MM.1S (cell line): Measurements from ENCODE around the gene PIEZO2.
A peak's percentile ranks its signal among the peaks of the same experiment; 100 is the strongest.

Experiments used
- DNase-seq: peaks from one replicate; pipeline ENCODE4 v3.0.0-alpha.2; 2015
- H2AFZ ChIP-seq: fragments of 300-600 bp; sonication (generic); 2 replicates; pipeline ENCODE4 v1.6.0; 2016; ENCODE audit warnings: antibody characterized with exemption, low read length
- H3F3A ChIP-seq: fragments of 300-600 bp; sonication (generic); 2 replicates; pipeline ENCODE4 v1.6.1; 2016; ENCODE audit warnings: mild to moderate bottlenecking, antibody characterized with exemption, low read length, moderate library complexity, mixed read lengths; ENCODE audit not compliant: insufficient read depth
- H3K27ac ChIP-seq: fragments of 300-600 bp; sonication (generic); 2 replicates; pipeline ENCODE4 v1.5.1; 2016; ENCODE audit warnings: mild to moderate bottlenecking, low read length
- H3K27me3 ChIP-seq: fragments of 300-600 bp; sonication (generic); replicated peaks from 2 replicates; pipeline ENCODE4 v1.6.0; 2016; ENCODE audit warnings: low read length; ENCODE audit not compliant: insufficient read depth
- H3K36me3 ChIP-seq: fragments of 300-600 bp; sonication (generic); replicated peaks from 2 replicates; pipeline ENCODE4 v1.6.1; 2016; ENCODE audit warnings: mild to moderate bottlenecking, low read length, mixed read lengths; ENCODE audit not compliant: insufficient read depth
- H3K4me1 ChIP-seq: fragments of 300-600 bp; sonication (generic); 2 replicates; pipeline ENCODE4 v1.6.1; 2016; ENCODE audit warnings: low read length, mixed read lengths
- H3K4me2 ChIP-seq: fragments of 300-600 bp; sonication (generic); 2 replicates; pipeline ENCODE4 v1.6.0; 2016; ENCODE audit warnings: low read depth, low read length
- H3K4me3 ChIP-seq: fragments of 300-600 bp; sonication (generic); 2 replicates; pipeline ENCODE4 v1.5.1; 2016; ENCODE audit warnings: low read length, mixed read lengths
- H3K79me2 ChIP-seq: fragments of 300-600 bp; sonication (generic); 2 replicates; pipeline ENCODE4 v1.6.1; 2016; ENCODE audit warnings: mixed run types, low read length, mixed read lengths
- H3K9ac ChIP-seq: fragments of 300-600 bp; sonication (generic); 2 replicates; pipeline ENCODE4 v1.6.1; 2016; ENCODE audit warnings: low read length, mixed read lengths
- H3K9me2 ChIP-seq: fragments of 300-600 bp; sonication (generic); replicated peaks from 2 replicates; pipeline ENCODE4 v1.6.1; 2016; ENCODE audit warnings: mild to moderate bottlenecking, low read length, mixed read lengths; ENCODE audit not compliant: insufficient read depth
- H3K9me3 ChIP-seq: fragments of 300-600 bp; sonication (generic); replicated peaks from 2 replicates; pipeline ENCODE4 v1.6.1; 2016; ENCODE audit warnings: mild to moderate bottlenecking, low read length, mixed read lengths; ENCODE audit not compliant: insufficient read depth
- H4K20me1 ChIP-seq: fragments of 300-600 bp; sonication (generic); 2 replicates; pipeline ENCODE4 v1.6.1; 2016; ENCODE audit warnings: mild to moderate bottlenecking, low read length, moderate library complexity, mixed read lengths; ENCODE audit not compliant: insufficient read depth
- EZH2 ChIP-seq: fragments of 300-600 bp; sonication (generic); optimal IDR thresholded peaks from 2 replicates; pipeline ENCODE3; 2017; ENCODE audit warnings: low read depth, mild to moderate bottlenecking, antibody characterized with exemption, low read length, mixed read lengths
- EZH2phosphoT487 ChIP-seq: fragments of 300-600 bp; sonication (generic); IDR thresholded peaks from 2 replicates; pipeline ENCODE4 v1.6.1; 2018; ENCODE audit warnings: antibody characterized with exemption, low read length
- TF ChIP-seq, protein P1 (sequence below): fragments of 300-600 bp; sonication (generic); IDR thresholded peaks from 2 replicates; pipeline ENCODE4 v1.5.1; 2016; ENCODE audit warnings: antibody characterized with exemption, low read length, mixed read lengths

PIEZO2 gene

DNA sequence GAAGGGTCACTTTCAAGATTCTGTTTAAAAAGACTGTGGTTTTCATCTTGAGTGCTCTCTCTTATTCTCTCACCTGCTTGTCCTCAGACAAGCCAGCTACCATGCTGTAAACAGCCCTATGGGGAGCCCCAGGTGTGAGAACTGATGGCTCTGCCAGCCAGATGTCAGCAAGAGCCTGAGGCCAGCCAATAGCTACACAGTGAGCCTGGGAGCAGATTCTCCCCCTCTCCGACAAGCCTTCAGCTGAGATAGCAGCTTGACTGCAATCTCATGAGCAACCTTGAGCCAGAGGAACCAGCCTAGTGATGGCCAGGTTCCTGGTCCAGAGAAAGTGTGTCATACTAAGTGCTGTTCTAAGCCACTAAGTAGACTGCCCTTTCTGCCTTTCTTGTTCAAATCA lies 351.5 kb downstream of the PIEZO2 start:
- Histone ChIP-seq H4K20me1 (no peaks in the 10 kb centered on the region), H3K4me1 (no peaks in the 10 kb centered on the region), H3K4me2 (no peak overlapping the region), H3K9me2 (no peaks in the 10 kb centered on the region), H3K9ac (no peak overlapping the region), H3K36me3 (no peaks in the 10 kb centered on the region), H3K79me2 (no peaks in the 10 kb centered on the region), H3K4me3 (no peak overlapping the region), H3K9me3 (no peaks in the 10 kb centered on the region), H3K27ac (no peak overlapping the region), H3K27me3 (no peaks in the 10 kb centered on the region), H3F3A (no peaks in the 10 kb centered on the region), H2AFZ (no peak overlapping the region)
- TF ChIP-seq, protein P1, sequence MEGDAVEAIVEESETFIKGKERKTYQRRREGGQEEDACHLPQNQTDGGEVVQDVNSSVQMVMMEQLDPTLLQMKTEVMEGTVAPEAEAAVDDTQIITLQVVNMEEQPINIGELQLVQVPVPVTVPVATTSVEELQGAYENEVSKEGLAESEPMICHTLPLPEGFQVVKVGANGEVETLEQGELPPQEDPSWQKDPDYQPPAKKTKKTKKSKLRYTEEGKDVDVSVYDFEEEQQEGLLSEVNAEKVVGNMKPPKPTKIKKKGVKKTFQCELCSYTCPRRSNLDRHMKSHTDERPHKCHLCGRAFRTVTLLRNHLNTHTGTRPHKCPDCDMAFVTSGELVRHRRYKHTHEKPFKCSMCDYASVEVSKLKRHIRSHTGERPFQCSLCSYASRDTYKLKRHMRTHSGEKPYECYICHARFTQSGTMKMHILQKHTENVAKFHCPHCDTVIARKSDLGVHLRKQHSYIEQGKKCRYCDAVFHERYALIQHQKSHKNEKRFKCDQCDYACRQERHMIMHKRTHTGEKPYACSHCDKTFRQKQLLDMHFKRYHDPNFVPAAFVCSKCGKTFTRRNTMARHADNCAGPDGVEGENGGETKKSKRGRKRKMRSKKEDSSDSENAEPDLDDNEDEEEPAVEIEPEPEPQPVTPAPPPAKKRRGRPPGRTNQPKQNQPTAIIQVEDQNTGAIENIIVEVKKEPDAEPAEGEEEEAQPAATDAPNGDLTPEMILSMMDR: no peak
- TF ChIP-seq EZH2phosphoT487 (no peak), EZH2 (no peak)
- DNase-seq: peak; percentile 46

DNA sequence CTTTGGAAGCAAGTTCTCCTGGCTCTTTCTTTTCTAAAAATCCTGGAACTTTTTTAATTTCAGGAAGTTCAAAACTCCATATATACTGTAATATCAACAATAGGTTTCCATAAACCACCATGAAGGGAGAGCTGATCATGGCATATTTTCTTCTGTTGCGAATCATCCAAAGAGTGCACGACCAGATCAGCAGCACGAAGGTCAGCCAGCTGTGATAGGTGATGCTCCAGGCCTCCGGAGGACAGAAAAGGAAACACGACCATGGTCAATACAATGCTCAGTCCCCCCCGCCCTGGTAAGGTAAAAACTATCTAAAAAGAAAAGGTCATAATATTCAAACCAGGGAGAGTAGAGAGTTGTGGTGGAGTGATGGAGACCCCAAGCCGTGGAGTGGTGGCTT lies 354.6 kb downstream of the PIEZO2 start:
- H3K27ac ChIP-seq: no peak overlapping the region
- no peaks in the 10 kb centered on the region for H4K20me1 ChIP-seq
- no peak for DNase-seq
- no peak overlapping the region for H3K4me2 ChIP-seq
- TF ChIP-seq EZH2phosphoT487: no peak
- TF ChIP-seq EZH2: no peak
- TF ChIP-seq, protein P1: no peak
- H3K4me1 ChIP-seq: no peaks in the 10 kb centered on the region
- peaks cover 11% of the 10 kb centered on the region; the same call in 1 of the 2 replicates for H3K27me3 ChIP-seq
- no peak overlapping the region for H3K4me3 ChIP-seq
- no peaks in the 10 kb centered on the region for H3K9me2 ChIP-seq
- H3K36me3 ChIP-seq: no peaks in the 10 kb centered on the region
- H3K9ac ChIP-seq: no peak overlapping the region
- H3F3A ChIP-seq: no peaks in the 10 kb centered on the region
- no peaks in the 10 kb centered on the region for H3K79me2 ChIP-seq
- no peaks in the 10 kb centered on the region for H3K9me3 ChIP-seq
- no peak overlapping the region for H2AFZ ChIP-seq

DNA sequence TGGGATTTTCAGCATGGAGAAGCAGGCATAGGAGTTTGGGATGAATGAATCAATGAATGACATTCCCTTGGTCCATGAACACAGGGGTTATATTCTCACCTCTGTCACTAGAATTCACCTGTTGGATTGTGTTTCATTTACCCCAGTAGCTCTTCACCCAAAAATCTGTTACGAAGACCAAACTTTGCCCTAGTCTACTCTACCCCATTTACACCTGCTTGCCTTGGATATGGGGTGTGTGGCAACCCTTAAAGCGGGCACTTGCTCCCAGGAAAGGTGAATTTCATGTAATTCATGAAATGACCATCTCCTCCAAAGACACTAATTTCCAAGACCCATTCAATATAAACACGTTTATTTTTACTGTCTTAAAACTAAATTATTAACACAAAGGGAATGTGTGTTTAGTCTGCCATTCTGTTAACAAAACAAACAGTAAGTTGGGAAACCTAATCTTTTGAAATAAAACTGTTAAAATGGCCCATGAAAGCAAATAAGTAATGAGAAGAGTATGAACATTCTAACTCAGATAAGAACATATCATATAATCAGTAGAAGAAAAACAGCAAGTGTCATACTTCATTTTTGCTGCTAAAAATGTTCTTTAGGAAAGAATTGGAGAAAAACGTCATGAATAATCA lies 355.5 kb downstream of the PIEZO2 start:
- Histone ChIP-seq H3K4me3 (no peak overlapping the region), H3K4me1 (no peaks in the 10 kb centered on the region), H4K20me1 (no peaks in the 10 kb centered on the region), H3K79me2 (no peaks in the 10 kb centered on the region), H2AFZ (no peak overlapping the region), H3K9me3 (no peaks in the 10 kb centered on the region), H3K27ac (no peak overlapping the region), H3K9me2 (no peaks in the 10 kb centered on the region), H3K4me2 (no peak overlapping the region), H3K9ac (no peak overlapping the region), H3F3A (no peaks in the 10 kb centered on the region), H3K36me3 (no peaks in the 10 kb centered on the region), H3K27me3 (peaks cover 21% of the 10 kb centered on the region)
- TF ChIP-seq EZH2phosphoT487 (no peak), EZH2 (no peak)
- TF ChIP-seq, protein P1: no peak
- DNase-seq: no peak
